DMS 273 (cell line): ENCODE measurements around the gene NPC1.
"Not testable (repeated sequence)": the region's sequence is repeated elsewhere in the genome, so short reads cannot be mapped to it uniquely, and the experiment has no call there.

Source experiments
- DNase-seq: peaks from one replicate; lab custom pipeline; 2025; ENCODE audit not compliant: unreplicated experiment; lab: John Stamatoyannopoulos, UW

NPC1 gene

GRCh38 chr18:23577521-23577920 lies 8.8 kb downstream of the NPC1 start:
- not testable (repeated sequence) for DNase-seq

- no peak for DNase-seq
These were observed 11.0 kb downstream of the NPC1 start for GRCh38 chr18:23575309-23575651.

- DNase-seq: no peak
These were observed 11.5 kb downstream of the NPC1 start for GRCh38 chr18:23574611-23575308.

GRCh38 chr18:23573626-23574431 lies 12.5 kb downstream of the NPC1 start:
- no peak for DNase-seq

- no peak for DNase-seq
These were observed 13.3 kb downstream of the NPC1 start for GRCh38 chr18:23573020-23573419.

- no peak for DNase-seq
These were observed 13.7 kb downstream of the NPC1 start for GRCh38 chr18:23572570-23572969.

- DNase-seq: no peak
These were observed 14.3 kb downstream of the NPC1 start for GRCh38 chr18:23572012-23572411.

DNA sequence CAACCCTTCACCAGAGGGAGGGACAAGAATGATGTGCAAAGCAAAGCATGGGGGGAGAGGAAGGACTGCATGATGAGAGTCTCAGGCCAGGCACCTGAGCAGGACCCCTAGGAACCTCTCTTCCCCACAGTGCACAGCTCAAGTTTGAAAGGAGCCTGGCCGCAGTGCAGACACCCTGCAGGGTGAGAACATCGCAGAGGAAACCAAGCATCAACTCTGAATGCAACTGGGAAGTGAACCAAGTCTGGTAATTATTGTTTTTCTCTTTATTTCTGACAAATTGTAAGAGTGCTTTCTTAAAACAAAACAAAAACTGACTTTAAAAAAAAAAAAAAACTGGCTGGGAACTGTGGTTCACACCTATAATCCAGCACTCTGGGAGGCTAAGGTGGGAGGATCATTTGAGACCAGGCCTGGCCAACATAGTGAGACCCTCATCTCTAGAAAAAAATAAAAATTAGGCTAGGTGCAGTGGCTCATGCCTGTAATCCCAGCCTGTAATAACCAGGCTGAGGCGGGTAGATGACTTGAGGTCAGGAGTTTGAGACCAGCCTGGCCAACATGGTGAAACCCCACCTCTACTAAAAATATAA lies 15.3 kb downstream of the NPC1 start:
- no peak for DNase-seq

DNA sequence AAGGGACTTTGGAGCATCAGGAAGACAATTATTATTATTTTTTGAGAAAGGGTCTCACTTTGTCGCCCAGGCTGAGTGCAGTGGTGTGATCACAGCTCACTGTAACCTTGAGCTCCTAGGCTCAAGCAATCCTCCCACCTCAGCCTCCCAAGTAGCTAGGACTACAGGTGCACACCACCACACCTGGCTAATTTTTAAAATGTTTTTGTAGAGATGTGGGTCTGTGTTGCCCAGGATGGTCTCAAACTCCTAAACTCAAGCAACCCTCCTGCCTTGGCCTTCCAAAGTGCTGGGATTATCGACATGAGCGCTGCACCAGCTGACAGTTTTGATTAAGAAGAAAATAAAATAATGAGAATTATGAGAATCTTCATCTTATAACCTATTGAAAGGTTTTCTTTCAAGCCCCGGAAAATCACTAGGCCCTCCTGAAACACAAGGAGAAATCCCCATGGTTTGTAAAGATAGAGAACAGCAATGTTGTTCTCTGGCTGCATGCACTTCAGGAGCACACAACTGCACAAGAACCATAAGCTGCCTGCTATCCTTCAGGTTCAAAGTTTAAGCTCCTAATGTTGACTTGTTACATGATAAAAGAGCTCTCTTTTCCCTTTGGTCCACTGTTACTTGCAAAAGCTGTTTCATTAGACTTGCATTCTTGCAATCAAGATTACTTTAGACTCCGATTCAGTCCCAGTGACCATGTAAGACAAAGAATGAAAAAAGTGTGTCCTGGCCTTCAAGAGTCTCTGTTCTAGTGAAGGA lies 16.8 kb downstream of the NPC1 start:
- no peak for DNase-seq

GRCh38 chr18:23568281-23569138 lies 17.8 kb downstream of the NPC1 start:
- no peak for DNase-seq

- DNase-seq: no peak
These were observed 18.6 kb downstream of the NPC1 start for GRCh38 chr18:23567671-23568070.

- DNase-seq: no peak
These were observed 20.3 kb downstream of the NPC1 start for GRCh38 chr18:23565916-23566547.

DNA sequence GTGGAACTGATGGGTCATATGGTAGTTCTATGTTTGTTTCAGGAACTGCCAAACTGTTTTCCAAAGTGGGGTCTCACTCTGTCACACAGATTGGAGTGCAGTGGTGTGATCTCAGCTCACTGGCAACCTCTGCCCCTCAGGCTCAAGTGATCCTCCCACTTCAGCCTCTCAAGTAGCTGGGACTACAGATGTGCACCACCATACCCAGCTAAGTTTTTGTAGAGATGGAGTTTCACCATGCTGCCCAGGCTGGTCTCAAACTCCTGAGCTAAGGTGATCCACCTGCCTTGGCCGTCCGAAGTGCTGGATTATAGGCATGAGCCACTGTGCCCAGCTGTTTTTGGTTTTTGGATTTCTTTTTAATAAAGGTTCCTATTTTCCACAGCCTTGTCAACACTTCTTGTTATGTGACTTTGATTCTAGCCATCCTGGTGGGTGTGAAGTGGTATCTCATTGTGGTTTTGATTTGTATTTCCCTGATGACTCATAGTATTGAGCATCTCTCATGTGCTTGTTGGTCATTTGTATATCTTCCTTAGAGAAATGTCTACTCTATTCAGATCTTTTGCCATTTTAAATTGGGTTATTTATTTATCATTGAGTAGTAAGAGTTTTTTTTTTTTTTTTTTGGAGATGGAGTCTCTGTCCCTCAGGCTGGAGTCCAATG lies 22.8 kb downstream of the NPC1 start:
- no peak for DNase-seq

- DNase-seq: no peak
These were observed 26.1 kb downstream of the NPC1 start for GRCh38 chr18:23560186-23560585.

GRCh38 chr18:23557511-23557910 lies 28.8 kb downstream of the NPC1 start:
- DNase-seq: not testable (repeated sequence)

GRCh38 chr18:23556145-23556780 lies 30.0 kb downstream of the NPC1 start:
- DNase-seq: no peak

DNA sequence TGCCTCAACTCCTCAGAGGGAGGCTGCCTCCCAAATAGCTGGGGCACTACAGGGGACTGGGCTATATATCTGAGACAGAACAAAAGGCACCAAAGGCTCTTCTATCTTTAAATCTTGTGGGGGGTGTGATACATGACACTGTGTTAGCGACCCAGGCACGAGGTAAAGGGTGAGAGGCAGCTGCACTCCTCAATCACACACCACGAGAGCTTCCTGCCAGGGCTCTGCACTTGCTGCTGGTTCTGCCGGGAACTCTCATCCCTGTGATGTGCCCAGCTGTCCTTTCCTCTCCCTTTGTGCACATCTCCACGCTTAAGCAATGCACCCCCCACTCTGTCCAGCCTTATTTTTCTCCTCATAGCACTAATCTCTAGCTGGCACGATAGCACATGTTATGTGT lies 32.4 kb downstream of the NPC1 start:
- DNase-seq: no peak

GRCh38 chr18:23552505-23552904 lies 33.8 kb downstream of the NPC1 start:
- DNase-seq: no peak

- DNase-seq: no peak
These were observed 34.3 kb downstream of the NPC1 start for GRCh38 chr18:23551978-23552377.
